Measurements from ENCODE around the gene ZNF652.

ZNF652 gene

DNA sequence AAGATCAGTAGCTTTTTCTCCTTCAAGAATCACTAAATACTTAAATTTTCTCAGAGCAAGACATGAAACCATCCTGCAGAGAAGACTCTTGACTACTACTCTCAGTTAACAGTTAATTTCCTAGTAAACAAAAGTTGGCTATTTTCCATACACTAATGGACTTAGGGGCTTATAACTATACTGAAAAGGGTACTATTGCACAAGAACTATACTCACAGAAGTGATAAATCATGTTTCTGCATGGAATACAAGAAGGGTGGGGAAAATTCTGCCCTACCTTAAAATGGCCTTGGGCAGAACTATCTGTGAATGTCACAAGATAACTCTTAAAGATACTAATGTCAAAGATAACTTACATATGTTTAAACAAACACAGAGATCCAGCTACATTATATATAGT is 12.5 kb downstream of the ZNF652 start:
- H3K9me2 ChIP-seq (ENCODE audit: low read depth, low read length) = no peaks in the 10 kb centered on the region
- no peaks in the 10 kb centered on the region for H3K27me3 ChIP-seq (ENCODE audit: insufficient read depth, low read length)
- peaks cover 3% of the 10 kb centered on the region; the same call in 1 of the 2 replicates for H3K9me3 ChIP-seq (ENCODE audit: low read length)
- H3K4me2 ChIP-seq (ENCODE audit: low read length) = no peak overlapping the region
- H3K4me1 ChIP-seq (ENCODE audit: insufficient read depth, low read length, severe bottlenecking) = no peaks in the 10 kb centered on the region
- no peaks in the 10 kb centered on the region for H4K20me1 ChIP-seq (ENCODE audit: insufficient read depth, low read length)
- peaks cover 16% of the 10 kb centered on the region; the same call in 1 of the 2 replicates for H3K36me3 ChIP-seq (ENCODE audit: insufficient read depth, low read length)
- TF ChIP-seq, protein P1, sequence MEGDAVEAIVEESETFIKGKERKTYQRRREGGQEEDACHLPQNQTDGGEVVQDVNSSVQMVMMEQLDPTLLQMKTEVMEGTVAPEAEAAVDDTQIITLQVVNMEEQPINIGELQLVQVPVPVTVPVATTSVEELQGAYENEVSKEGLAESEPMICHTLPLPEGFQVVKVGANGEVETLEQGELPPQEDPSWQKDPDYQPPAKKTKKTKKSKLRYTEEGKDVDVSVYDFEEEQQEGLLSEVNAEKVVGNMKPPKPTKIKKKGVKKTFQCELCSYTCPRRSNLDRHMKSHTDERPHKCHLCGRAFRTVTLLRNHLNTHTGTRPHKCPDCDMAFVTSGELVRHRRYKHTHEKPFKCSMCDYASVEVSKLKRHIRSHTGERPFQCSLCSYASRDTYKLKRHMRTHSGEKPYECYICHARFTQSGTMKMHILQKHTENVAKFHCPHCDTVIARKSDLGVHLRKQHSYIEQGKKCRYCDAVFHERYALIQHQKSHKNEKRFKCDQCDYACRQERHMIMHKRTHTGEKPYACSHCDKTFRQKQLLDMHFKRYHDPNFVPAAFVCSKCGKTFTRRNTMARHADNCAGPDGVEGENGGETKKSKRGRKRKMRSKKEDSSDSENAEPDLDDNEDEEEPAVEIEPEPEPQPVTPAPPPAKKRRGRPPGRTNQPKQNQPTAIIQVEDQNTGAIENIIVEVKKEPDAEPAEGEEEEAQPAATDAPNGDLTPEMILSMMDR (IDR thresholded peaks at IDR 0.05; ENCODE audit: low read length) = no peak
- no peak for TF ChIP-seq EZH2 (IDR thresholded peaks at IDR 0.05; ENCODE audit: borderline replicate concordance, low read length)
- H2AFZ ChIP-seq (ENCODE audit: low read length) = no peak overlapping the region
- no peaks in the 10 kb centered on the region for H3F3A ChIP-seq (ENCODE audit: insufficient read depth, low read length)
- no peak overlapping the region for H3K9ac ChIP-seq (ENCODE audit: low read length)
- H3K79me2 ChIP-seq (ENCODE audit: insufficient read depth, low read length) = peaks cover 68% of the 10 kb centered on the region
- no peak overlapping the region for H3K4me3 ChIP-seq (ENCODE audit: low read depth, low read length, poor library complexity, severe bottlenecking)
- no peak overlapping the region for H3K27ac ChIP-seq (ENCODE audit: low read depth, low read length, poor library complexity, severe bottlenecking)

DNA sequence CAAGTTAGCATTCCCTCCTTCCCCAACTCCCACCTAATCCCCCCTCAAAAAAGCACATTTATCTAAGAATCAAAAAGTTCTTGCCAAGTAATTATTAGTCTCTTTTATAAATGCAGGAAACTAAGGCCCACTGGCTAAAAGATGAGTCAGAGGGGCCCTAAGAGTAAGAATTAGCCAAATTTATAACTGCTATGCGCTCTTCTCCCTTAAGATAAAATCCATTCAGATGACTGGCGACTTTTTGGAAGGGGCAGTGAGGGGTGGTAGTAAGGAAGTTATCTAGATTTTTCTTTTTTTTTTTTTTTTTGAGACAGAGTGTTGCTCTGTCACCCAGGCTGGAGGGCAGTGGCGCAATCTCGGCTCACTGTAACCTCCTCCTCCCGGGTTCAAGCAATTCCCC is 17.1 kb downstream of the ZNF652 start:
- Histone ChIP-seq H3K9ac (ENCODE audit: low read length) (no peak overlapping the region), H3K27ac (ENCODE audit: low read depth, low read length, poor library complexity, severe bottlenecking) (no peak overlapping the region), H3K79me2 (ENCODE audit: insufficient read depth, low read length) (peaks cover 45% of the 10 kb centered on the region), H3K4me1 (ENCODE audit: insufficient read depth, low read length, severe bottlenecking) (peaks cover 34% of the 10 kb centered on the region), H3K36me3 (ENCODE audit: insufficient read depth, low read length) (peaks cover 12% of the 10 kb centered on the region; the same call in 1 of the 2 replicates), H4K20me1 (ENCODE audit: insufficient read depth, low read length) (no peaks in the 10 kb centered on the region), H3K4me2 (ENCODE audit: low read length) (no peak overlapping the region), H3K27me3 (ENCODE audit: insufficient read depth, low read length) (no peaks in the 10 kb centered on the region), H2AFZ (ENCODE audit: low read length) (no peak overlapping the region), H3K9me3 (ENCODE audit: low read length) (no peaks in the 10 kb centered on the region), H3K9me2 (ENCODE audit: low read depth, low read length) (no peaks in the 10 kb centered on the region), H3F3A (ENCODE audit: insufficient read depth, low read length) (no peaks in the 10 kb centered on the region), H3K4me3 (ENCODE audit: low read depth, low read length, poor library complexity, severe bottlenecking) (no peak overlapping the region)
- no peak for TF ChIP-seq EZH2 (IDR thresholded peaks at IDR 0.05; ENCODE audit: borderline replicate concordance, low read length)
- TF ChIP-seq, protein P1 (IDR thresholded peaks at IDR 0.05; ENCODE audit: low read length) = no peak

GRCh38 chr17:49343273-49343672 is 18.8 kb downstream of the ZNF652 start:
- H3K9ac ChIP-seq (ENCODE audit: low read length) = no peak overlapping the region
- TF ChIP-seq, protein P1 (IDR thresholded peaks at IDR 0.05; ENCODE audit: low read length) = no peak
- TF ChIP-seq EZH2 (IDR thresholded peaks at IDR 0.05; ENCODE audit: borderline replicate concordance, low read length) = no peak
- H3K4me2 ChIP-seq (ENCODE audit: low read length) = peak overlapping the region; percentile 21; the same call in 1 of the 2 replicates
- no peaks in the 10 kb centered on the region for H3K9me3 ChIP-seq (ENCODE audit: low read length)
- peak overlapping the region; percentile 67 for H3K27ac ChIP-seq (ENCODE audit: low read depth, low read length, poor library complexity, severe bottlenecking)
- peaks cover 51% of the 10 kb centered on the region for H3K79me2 ChIP-seq (ENCODE audit: insufficient read depth, low read length)
- H3F3A ChIP-seq (ENCODE audit: insufficient read depth, low read length) = no peaks in the 10 kb centered on the region
- no peak overlapping the region for H3K4me3 ChIP-seq (ENCODE audit: low read depth, low read length, poor library complexity, severe bottlenecking)
- peaks cover 49% of the 10 kb centered on the region for H3K4me1 ChIP-seq (ENCODE audit: insufficient read depth, low read length, severe bottlenecking)
- no peaks in the 10 kb centered on the region for H3K9me2 ChIP-seq (ENCODE audit: low read depth, low read length)
- no peaks in the 10 kb centered on the region for H4K20me1 ChIP-seq (ENCODE audit: insufficient read depth, low read length)
- no peaks in the 10 kb centered on the region for H3K27me3 ChIP-seq (ENCODE audit: insufficient read depth, low read length)
- H2AFZ ChIP-seq (ENCODE audit: low read length) = no peak overlapping the region
- H3K36me3 ChIP-seq (ENCODE audit: insufficient read depth, low read length) = no peaks in the 10 kb centered on the region; the same call in 1 of the 2 replicates

Measured in OCI-LY1 (cell line).